Measurements from ENCODE around the gene NFKBIZ.
A peak's percentile ranks its signal among the peaks of the same experiment; 100 is the strongest.
"Not testable (repeated sequence)": the region's sequence is repeated elsewhere in the genome, so short reads cannot be mapped to it uniquely, and the experiment has no call there.

NFKBIZ gene

DNA sequence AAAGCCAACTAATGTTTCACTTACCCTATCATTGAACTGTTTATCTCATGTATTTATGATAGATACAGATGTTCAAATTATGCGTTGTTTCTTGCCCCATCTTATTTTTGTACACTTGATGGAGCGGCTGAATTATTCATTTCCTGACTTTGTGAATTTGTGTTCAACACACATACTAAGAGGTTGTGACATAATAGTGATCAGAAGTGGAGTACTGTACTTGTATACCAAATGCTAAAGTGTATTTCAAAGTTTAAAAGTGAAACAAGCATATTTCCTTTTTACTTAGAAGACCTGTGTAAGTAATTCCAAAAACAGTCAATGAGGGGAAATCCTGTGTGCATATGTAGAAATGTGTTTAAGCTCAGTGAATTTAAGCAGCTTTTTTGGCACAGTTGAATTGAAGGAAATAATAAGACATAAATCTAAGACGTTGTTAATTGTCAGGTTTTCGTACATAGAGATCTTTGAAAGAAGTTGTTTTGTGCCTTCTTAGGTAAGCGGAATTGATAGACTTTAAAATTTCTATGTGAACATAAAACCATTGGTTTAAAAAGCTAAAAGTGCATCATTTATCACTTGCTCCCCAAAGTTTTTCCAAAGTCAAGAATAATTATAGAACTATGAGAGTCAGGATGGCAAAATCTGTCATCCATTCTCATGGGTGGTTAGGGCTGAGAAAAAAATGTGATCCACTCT, 1.9 kb downstream of the NFKBIZ start:
- no peak for DNase-seq (ENCODE audit: low spot score)

GRCh38 chr3:101851850-101852714, 2.8 kb downstream of the NFKBIZ start:
- no peak for DNase-seq (ENCODE audit: low spot score)

DNA sequence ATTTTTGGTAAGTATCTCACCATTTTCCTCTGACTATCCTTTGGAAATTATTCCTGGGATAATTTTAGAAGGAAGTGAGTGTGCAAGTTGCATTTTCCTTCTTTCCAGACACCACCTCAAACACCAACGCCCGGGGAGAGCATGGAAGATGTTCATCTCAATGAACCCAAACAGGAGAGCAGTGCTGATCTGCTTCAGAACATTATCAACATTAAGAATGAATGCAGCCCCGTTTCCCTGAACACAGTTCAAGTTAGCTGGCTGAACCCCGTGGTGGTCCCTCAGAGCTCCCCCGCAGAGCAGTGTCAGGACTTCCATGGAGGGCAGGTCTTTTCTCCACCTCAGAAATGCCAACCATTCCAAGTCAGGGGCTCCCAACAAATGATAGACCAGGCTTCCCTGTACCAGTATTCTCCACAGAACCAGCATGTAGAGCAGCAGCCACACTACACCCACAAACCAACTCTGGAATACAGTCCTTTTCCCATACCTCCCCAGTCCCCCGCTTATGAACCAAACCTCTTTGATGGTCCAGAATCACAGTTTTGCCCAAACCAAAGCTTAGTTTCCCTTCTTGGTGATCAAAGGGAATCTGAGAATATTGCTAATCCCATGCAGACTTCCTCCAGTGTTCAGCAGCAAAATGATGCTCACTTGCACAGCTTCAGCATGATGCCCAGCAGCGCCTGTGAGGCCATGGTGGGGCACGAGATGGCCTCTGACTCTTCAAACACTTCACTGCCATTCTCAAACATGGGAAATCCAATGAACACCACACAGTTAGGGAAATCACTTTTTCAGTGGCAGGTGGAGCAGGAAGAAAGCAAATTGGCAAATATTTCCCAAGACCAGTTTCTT, 3.9 kb downstream of the NFKBIZ start:
- DNase-seq (ENCODE audit: low spot score) = no peak

- DNase-seq (ENCODE audit: low spot score) = no peak
Measured at GRCh38 chr3:101853982-101854381, 4.7 kb downstream of the NFKBIZ start.

- DNase-seq (ENCODE audit: low spot score) = no peak
Measured at GRCh38 chr3:101854608-101855304, 5.4 kb downstream of the NFKBIZ start.

DNA sequence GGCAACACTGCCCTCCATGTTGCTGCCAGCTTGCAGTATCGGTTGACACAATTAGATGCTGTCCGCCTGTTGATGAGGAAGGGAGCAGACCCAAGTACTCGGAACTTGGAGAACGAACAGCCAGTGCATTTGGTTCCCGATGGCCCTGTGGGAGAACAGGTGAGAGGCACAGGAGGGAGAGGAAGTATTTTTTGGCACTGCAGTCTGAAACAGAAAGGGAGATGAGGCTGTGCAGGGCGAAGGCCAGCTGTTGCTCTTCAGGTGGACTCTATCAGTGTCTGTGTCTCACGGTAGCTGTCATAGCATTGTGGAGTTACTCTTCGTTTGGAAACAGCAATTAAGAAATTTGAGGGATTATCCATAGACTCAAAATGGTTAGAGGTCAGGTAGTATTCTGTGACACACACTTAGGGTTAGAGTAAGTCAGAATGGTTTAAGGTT, 8.0 kb downstream of the NFKBIZ start:
- no peak for DNase-seq (ENCODE audit: low spot score)

GRCh38 chr3:101858464-101859030, 9.2 kb downstream of the NFKBIZ start:
- no peak for DNase-seq (ENCODE audit: low spot score)

DNA sequence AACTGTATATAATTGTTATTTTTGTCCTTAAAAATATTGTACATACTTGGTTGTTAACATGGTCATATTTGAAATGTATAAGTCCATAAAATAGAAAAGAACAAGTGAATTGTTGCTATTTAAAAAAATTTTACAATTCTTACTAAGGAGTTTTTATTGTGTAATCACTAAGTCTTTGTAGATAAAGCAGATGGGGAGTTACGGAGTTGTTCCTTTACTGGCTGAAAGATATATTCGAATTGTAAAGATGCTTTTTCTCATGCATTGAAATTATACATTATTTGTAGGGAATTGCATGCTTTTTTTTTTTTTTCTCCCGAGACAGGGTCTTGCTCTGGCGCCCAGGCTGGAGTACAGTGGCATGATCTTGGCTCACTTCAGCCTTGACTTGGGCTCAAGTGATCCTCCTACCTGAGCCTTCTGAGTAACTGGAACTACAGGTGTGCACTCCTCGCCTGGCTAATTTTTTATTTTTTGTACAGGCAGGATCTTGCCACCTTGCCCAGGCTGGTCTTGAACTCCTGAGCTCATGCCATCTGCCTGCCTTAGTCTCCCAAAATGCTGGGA, 10.7 kb downstream of the NFKBIZ start:
- no peak for DNase-seq (ENCODE audit: low spot score)

DNA sequence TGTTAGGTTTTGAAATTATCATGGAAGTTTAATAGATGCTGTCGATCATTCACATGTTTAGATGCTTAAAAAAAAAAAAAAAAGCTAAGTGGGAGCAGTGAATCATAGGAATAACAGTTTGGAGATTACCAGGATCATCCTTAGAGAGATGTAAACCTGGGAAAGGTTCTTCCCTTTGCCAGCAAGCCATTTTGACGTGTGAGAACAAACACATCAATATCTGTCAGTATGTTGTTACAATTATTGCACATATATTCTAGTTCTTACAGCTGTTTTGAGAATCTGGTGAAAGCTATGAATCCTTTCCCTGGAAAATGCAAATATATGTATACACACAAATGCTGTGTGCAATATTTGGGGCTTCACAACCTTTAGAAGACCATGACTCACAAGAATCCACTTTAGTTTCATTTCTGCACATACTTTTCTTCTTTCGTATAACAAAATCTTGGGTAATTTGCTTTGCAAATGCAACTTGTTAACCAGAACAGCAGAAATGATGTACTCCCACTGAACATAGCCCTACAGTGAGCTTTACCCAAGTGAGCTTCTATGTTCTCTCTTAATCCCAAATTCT, 12.0 kb downstream of the NFKBIZ start:
- no peak for DNase-seq (ENCODE audit: low spot score)

GRCh38 chr3:101861789-101862415, 12.6 kb downstream of the NFKBIZ start:
- DNase-seq (ENCODE audit: low spot score) = no peak

DNA sequence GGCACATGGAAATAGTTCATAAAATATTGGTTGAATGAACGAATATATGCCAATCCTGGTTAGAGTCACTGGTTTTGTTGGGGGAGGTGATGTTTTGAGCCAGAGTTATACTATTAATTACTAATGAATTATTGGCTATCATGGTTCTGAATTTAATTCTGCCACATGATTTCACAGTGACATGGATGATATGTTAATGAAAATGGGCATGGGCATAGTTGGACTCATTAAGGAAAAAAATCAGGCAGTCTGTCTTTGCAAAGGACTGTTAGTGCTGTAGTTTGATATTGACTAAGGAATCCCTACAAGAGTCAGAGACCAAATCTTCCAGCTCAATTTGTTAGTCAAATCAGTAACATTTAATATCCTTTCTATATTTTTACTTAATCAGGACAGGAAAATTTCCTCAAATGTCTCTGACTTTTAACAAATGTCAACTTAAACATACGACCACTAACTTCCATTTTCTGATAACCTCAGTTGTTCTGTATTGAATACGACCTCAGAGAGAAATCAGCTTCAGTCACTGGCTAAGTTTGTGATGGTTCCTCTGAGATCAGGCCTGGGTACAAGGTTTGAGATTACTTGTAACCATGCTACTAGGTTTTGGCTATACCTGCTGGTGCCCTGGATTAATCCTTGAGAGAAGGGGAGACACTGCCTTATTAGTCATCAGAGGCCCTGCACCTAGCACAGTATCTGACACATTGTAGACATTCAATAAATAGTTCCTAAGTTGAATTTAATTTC, 13.3 kb downstream of the NFKBIZ start:
- DNase-seq (ENCODE audit: low spot score) = no peak

DNA sequence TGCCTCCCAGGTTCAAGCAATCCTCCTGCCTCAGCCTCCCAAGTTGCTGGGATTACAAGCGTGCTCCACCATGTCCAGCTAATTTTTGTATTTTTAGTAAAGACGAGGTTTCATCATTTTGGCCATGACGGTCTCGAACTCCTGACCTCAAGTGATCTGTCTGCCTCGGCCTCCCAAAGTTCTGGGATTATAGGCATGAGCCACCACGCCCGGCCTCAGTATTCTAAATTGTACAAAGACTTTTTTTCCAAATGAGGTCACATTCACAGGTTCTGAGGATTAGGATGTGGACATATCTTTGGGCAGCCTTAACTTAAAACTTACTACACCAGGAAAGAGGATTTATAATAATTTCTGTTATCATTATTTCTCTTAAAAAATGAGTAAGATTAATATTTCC, 15.6 kb downstream of the NFKBIZ start:
- DNase-seq (ENCODE audit: low spot score) = not testable (repeated sequence)

DNA sequence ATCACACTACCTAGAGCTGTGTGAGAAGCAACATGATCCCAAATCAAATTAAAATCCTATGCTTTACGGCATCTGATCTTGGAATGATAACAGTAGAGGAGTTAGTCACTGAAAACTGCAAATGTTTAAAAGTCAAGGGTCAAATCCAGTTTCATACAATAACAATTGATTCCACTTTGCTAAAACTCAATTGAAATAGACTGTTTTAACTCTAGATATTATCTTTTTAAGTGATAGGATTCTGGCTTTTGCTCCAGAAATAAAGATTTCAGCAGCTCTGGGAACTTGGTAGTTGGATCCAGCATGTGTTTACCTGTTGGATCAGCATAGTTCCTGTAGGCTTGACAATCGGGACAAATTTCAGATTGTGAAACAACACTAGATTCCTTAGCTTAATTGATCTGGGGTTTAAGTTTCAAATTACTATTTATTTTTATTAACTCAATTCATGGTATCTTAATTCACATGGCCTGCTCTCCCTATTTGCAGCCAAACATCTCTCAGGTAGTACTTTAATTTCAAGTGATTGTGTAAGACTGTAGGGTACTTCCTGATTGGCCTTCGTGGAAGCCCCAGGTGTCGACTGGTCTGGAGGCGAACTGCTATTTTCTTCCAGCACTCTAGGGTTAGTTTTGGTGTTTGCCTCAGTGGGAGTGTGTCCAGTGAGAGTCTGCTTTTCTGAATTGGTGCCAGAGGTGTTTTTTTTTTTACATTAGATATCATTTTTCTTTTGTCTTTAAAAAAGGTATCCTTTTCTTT, 16.6 kb downstream of the NFKBIZ start:
- peak; percentile 73 for DNase-seq (ENCODE audit: low spot score)

DNA sequence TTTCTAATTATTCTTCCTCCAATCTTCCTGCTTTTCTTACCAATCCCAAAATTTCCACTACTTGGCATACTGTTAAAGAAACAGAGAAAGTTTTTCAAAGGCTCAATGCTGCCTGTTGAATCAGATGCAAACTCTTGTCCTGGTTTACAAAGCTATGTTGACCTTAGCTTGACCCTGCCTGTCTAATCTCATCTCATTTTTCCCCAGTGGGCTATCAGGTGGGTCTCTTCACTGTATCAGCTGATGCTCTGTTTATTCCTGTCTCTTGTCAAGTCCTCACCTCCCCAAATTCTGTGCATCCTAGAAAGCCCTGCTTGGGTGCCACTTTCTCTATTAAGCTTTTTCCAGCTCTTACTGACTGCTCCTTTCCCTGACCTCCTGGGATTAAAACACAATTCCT, 18.2 kb downstream of the NFKBIZ start:
- DNase-seq (ENCODE audit: low spot score) = no peak

GRCh38 chr3:101867996-101868395, 18.7 kb downstream of the NFKBIZ start:
- no peak for DNase-seq (ENCODE audit: low spot score)

DNA sequence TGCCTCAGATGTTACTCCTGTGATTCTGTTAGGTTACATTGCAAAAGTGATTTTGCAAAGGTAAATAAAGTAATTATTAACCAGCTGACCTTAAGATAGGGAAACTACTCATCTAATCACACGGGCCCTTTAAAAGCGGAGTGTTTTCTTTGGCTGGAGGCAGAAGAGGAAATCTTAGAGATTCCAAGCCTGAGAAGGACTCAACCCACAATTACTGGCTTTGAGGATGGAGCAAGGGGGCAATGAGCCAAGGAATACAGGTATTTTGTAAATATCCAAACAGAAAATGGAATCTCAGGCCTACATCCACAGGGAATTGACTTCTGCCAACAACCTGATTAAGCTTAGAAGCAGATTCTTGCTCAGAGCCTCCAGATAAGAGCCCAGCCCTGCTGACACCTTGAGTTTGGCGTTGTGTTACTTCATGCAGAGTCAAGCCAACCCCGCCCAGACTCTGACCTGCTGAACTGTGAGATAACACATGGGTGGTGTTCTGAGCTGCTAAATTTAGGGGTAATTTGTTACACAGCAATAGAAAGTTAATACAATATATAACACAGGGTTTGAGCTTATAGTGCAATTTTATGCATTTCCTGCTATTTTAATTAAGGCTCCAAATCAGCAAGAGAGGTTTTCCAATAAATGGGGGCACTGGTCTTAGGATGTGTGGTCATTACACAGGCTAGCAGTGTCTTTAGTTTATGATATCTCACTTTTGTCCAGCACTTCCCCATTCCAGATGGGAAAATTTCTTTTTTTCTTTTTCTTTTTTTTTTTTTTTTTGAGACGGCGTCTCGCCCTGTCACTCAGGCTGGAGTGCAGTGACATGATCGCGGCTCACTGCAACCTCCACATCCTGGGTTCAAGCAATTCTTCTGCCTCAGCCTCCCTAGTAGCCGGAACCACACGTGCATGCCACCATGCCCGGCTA, 19.5 kb downstream of the NFKBIZ start:
- DNase-seq (ENCODE audit: low spot score) = no peak

DNA sequence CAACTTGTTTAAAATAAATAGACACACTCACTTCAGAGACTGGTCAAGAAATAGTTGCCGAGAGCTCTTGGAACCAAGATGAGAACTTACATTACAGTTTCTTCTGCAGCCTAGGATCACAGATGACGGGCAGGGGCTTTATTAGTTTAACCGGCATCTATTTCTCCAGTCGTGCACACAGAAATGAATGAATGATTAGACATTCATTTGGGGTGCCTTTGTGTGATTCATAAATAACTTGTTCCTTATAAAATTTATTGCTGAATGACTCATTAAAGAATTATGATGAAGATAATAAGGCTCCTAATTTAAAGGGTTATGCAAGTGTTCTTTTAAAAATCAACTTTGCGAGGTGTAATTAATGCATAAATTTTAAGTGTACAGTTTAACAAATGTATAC, 20.8 kb downstream of the NFKBIZ start:
- DNase-seq (ENCODE audit: low spot score) = no peak

- no peak for DNase-seq (ENCODE audit: low spot score)
Measured at GRCh38 chr3:101873619-101874018, 24.3 kb downstream of the NFKBIZ start.
